Stimulated activated CD8-positive, alpha-beta memory T cell treated with anti-CD3 and anti-CD28 coated beads, Interleukin-4, amount 100 ng/mL, for 1 hour (primary cell): ENCODE data around the gene CYP39A1.

Experiments
- DNase-seq, 2 donors: peaks; one replicate each; pipeline ENCODE4 v3.0.0-alpha.2; 2020; ENCODE audit warnings: low read depth in 2 of 2, low spot score in 1 of 2

The CYP39A1 gene

GRCh38 chr6:46517202-46517601, 135.4 kb downstream of the CYP39A1 start:
- DNase-seq = no peak

GRCh38 chr6:46513533-46513932, 139.1 kb downstream of the CYP39A1 start:
- no peak for DNase-seq

- DNase-seq = no peak
Observed at GRCh38 chr6:46511320-46511719, 141.3 kb downstream of the CYP39A1 start.

GRCh38 chr6:46510651-46511050, 142.0 kb downstream of the CYP39A1 start:
- DNase-seq = no peak

- no peak for DNase-seq
Observed at GRCh38 chr6:46509981-46510510, 142.6 kb downstream of the CYP39A1 start.

GRCh38 chr6:46509063-46509462, 143.6 kb downstream of the CYP39A1 start:
- no peak for DNase-seq

GRCh38 chr6:46507426-46507825, 145.2 kb downstream of the CYP39A1 start:
- DNase-seq = no peak

- DNase-seq = no peak
Observed at GRCh38 chr6:46505693-46506512, 146.7 kb downstream of the CYP39A1 start.

- no peak for DNase-seq
Observed at GRCh38 chr6:46504242-46504641, 148.4 kb downstream of the CYP39A1 start.

GRCh38 chr6:46502486-46503119, 150.0 kb downstream of the CYP39A1 start:
- no peak for DNase-seq

- no peak for DNase-seq
Observed at GRCh38 chr6:46501136-46502089, 151.2 kb downstream of the CYP39A1 start.

- DNase-seq = no peak
Observed at GRCh38 chr6:46500382-46500781, 152.2 kb downstream of the CYP39A1 start.
